Endothelial cell of umbilical vein (primary cell): ENCODE data around the gene AMER3. TPM values are rescaled to one million over a fixed set of nuclear protein-coding genes. Genes with fewer than 3 reads are reported as not detected.

ENCODE experiments used
- BruUV-seq: library from RNA; stranded (reverse); fragments of 400-500 nt; replicated peaks from 2 replicates; lab custom pipeline; 2021; lab: Mats Ljungman, UMichigan
- CTCF ChIA-PET: fragments of 300-600, 350-600 bp; sonication (Branson Sonifier 250); formaldehyde crosslinking; loops from one replicate; lab custom pipeline; 2021; ENCODE audit warnings: antibody characterized with exemption, inconsistent platforms; lab: Charles Lee
- POLR2A ChIA-PET: fragments of 300-600, 350-600 bp; sonication (Branson Sonifier 250); formaldehyde crosslinking; loops from one replicate; lab custom pipeline; 2021; ENCODE audit warnings: antibody characterized with exemption, inconsistent platforms; lab: Charles Lee
- DNase-seq: peaks from one replicate; pipeline ENCODE4 v3.0.0-alpha.2; 2011; ENCODE audit warnings: low read depth, low spot score
- FAIRE-seq: peaks from 2 replicates; lab custom pipeline; 2011; peaks lifted over from hg19 to GRCh38; lab: Jason Lieb, UNC
- H2AFZ ChIP-seq: 2 replicates; pipeline ENCODE4 v1.6.0; 2012; ENCODE audit warnings: low read depth, low read length, control low read depth, inconsistent platforms
- H3K27ac ChIP-seq: 2 replicates; pipeline ENCODE4 v1.5.1; 2011; ENCODE audit warnings: low read depth, mild to moderate bottlenecking, control low read depth, low read length, moderate library complexity; ENCODE audit not compliant: insufficient read depth
- H3K27me3 ChIP-seq, 2 experiments: 2 replicates each; pipeline versions ENCODE4 v1.6.0 to v1.6.1; 2011; ENCODE audit warnings: low read length in 2 of 2, mixed read lengths in 1 of 2; ENCODE audit not compliant: control insufficient read depth in 2 of 2, insufficient read depth in 2 of 2
- H3K36me3 ChIP-seq, 2 experiments: 2 replicates in 1 of 2; 3 replicates in 1 of 2; pipeline ENCODE4 v1.5.1; 2011; ENCODE audit warnings: low read length in 2 of 2, mild to moderate bottlenecking in 1 of 2, moderate library complexity in 1 of 2; ENCODE audit not compliant: control insufficient read depth in 2 of 2, insufficient read depth in 2 of 2; ENCODE audit errors: extremely low read depth in 1 of 2
- H3K4me1 ChIP-seq: 3 replicates; pipeline ENCODE4 v1.5.1; 2011; ENCODE audit warnings: mild to moderate bottlenecking, low read length; ENCODE audit not compliant: control insufficient read depth, insufficient read depth; ENCODE audit errors: extremely low read depth
- H3K4me2 ChIP-seq: 2 replicates; pipeline ENCODE4 v1.6.1; 2011; ENCODE audit warnings: low read length, control low read depth, mixed read lengths; ENCODE audit not compliant: insufficient read depth
- H3K4me3 ChIP-seq, 3 experiments: fragments of 200-600 bp in 1 of 3; sonication (generic), shearing (Covaris generic) in 1 of 3; replicated peaks in 1 of 3; 2 replicates each; pipeline ENCODE4 v1.5.1; 2011 to 2016; ENCODE audit warnings: control low read depth in 3 of 3, low read length in 3 of 3, mild to moderate bottlenecking in 2 of 3, inconsistent platforms in 1 of 3, low read depth in 1 of 3, moderate library complexity in 1 of 3; ENCODE audit not compliant: insufficient read depth in 1 of 3
- H3K79me2 ChIP-seq: 2 replicates; pipeline ENCODE4 v1.6.0; 2012; ENCODE audit warnings: low read length, inconsistent platforms; ENCODE audit not compliant: control insufficient read depth, insufficient read depth
- H3K9ac ChIP-seq: replicated peaks from 2 replicates; pipeline ENCODE3; 2011; ENCODE audit warnings: low read length, control low read depth; ENCODE audit not compliant: insufficient read depth; ENCODE audit errors: extremely low read depth
- H3K9me1 ChIP-seq: replicated peaks from 3 replicates; pipeline ENCODE4 v1.6.0; 2011; ENCODE audit warnings: mild to moderate bottlenecking, low read length; ENCODE audit not compliant: control insufficient read depth, insufficient read depth; ENCODE audit errors: extremely low read depth
- H3K9me3 ChIP-seq: replicated peaks from 2 replicates; pipeline ENCODE4 v1.5.1; 2012; ENCODE audit warnings: low read length, inconsistent platforms; ENCODE audit not compliant: control insufficient read depth, insufficient read depth
- H4K20me1 ChIP-seq: replicated peaks from 2 replicates; pipeline ENCODE3; 2011; ENCODE audit warnings: mild to moderate bottlenecking, low read length; ENCODE audit not compliant: control insufficient read depth, insufficient read depth; ENCODE audit errors: extremely low read depth
- CTCF ChIP-seq, 2 donors: IDR thresholded peaks; 1 replicate in 1 of 2; 2 replicates in 1 of 2; pipeline ENCODE4 v1.5.1; 2011; ENCODE audit warnings: low read length in 2 of 2, mild to moderate bottlenecking in 2 of 2, moderate library complexity in 2 of 2, control low read depth in 1 of 2, inconsistent platforms in 1 of 2, low read depth in 1 of 2; ENCODE audit not compliant: insufficient read depth in 1 of 2; ENCODE audit errors: extremely low read depth in 1 of 2
- EZH2 ChIP-seq: IDR thresholded peaks from 2 replicates; pipeline ENCODE4 v1.6.1; 2012; ENCODE audit warnings: borderline replicate concordance, low read depth, mild to moderate bottlenecking, moderate library complexity, low read length, inconsistent platforms; ENCODE audit not compliant: severe bottlenecking
- FOS ChIP-seq: IDR thresholded peaks from 2 replicates; pipeline ENCODE4 v1.6.1; 2011; ENCODE audit warnings: mild to moderate bottlenecking, low read length, moderate library complexity, borderline replicate concordance; ENCODE audit not compliant: insufficient read depth
- GATA2 ChIP-seq: IDR thresholded peaks from 2 replicates; pipeline ENCODE4 v1.7.0; 2011; ENCODE audit warnings: low read depth, mild to moderate bottlenecking, moderate library complexity, mixed read lengths, low read length; ENCODE audit not compliant: insufficient read length, insufficient read depth
- JUN ChIP-seq: IDR thresholded peaks from 2 replicates; pipeline ENCODE4 v1.6.1; 2011; ENCODE audit warnings: borderline replicate concordance, low read depth; ENCODE audit not compliant: insufficient read length, insufficient read depth
- MAX ChIP-seq: IDR thresholded peaks from 2 replicates; pipeline ENCODE4 v1.6.1; 2011; ENCODE audit not compliant: insufficient read depth, insufficient read length
- MYC ChIP-seq: IDR thresholded peaks from one replicate; pipeline ENCODE4 v1.6.1; 2011; ENCODE audit warnings: mild to moderate bottlenecking, low read depth, low read length
- POLR2A ChIP-seq: IDR thresholded peaks from 2 replicates; pipeline ENCODE4 v1.6.1; 2012; ENCODE audit warnings: low read depth, mild to moderate bottlenecking, control low read depth, low read length
- POLR2AphosphoS5 ChIP-seq: IDR thresholded peaks from 2 replicates; pipeline ENCODE4 v1.6.1; 2012; ENCODE audit warnings: low read depth, mild to moderate bottlenecking, control low read depth, low read length, moderate library complexity; ENCODE audit not compliant: insufficient read depth
- dilution Hi-C: fragments of 300-500 bp; cut with MboI; formaldehyde crosslinking; loops from one replicate; pipeline ENCODE4 v1.15.0; 2019; ENCODE audit warnings: low sequenced_read_pairs; ENCODE audit not compliant: extremely low pct_ligation_motif_present
- intact Hi-C: fragments of 100-400 bp; cut with micrococcal nuclease; formaldehyde crosslinking; loops from one replicate; pipeline ENCODE4 v1.10.0; 2022
- polyA plus RNA-seq, 4 experiments: library from polyadenylated mRNA; depleted of rRNA in 3 of 4; stranded (reverse) in 3 of 4; unstranded in 1 of 4; fragments of >200 nt; gene quantifications; 2 replicates each; pipeline versions ENCODE4 v1.2.1 to v1.2.3, GENCODE V29; 2011 to 2012; ENCODE audit warnings: missing spikeins in 1 of 4
- total RNA-seq: library from RNA; stranded (reverse); gene quantifications from 2 replicates; pipeline ENCODE4 v1.2.3, GENCODE V29; 2021

The AMER3 gene
- total and polyA plus RNA-seq, 2 donors (not counting 3 experiments of a cell fraction or from before 2014, with no cell fraction given): not detected

GRCh38 chr2:130756874-130757668 lies 1.7 kb downstream of the AMER3 start:
- Histone ChIP-seq H3K4me3 (no peak overlapping the region), H3K9me3 (no peaks in the 10 kb centered on the region), H3K4me1 (no peaks in the 10 kb centered on the region), H4K20me1 (no peaks in the 10 kb centered on the region), H3K36me3 (no peaks in the 10 kb centered on the region), H2AFZ (no peak overlapping the region), H3K4me2 (no peak overlapping the region), H3K27me3 (peaks cover 4% of the 10 kb centered on the region in 2 experiments), H3K9me1 (no peaks in the 10 kb centered on the region), H3K79me2 (no peaks in the 10 kb centered on the region), H3K9ac (no peak overlapping the region), H3K27ac (no peak overlapping the region)
- no peak for TF ChIP-seq EZH2
- no peak for TF ChIP-seq FOS
- no peak for TF ChIP-seq GATA2
- no peak for TF ChIP-seq MYC
- TF ChIP-seq MAX: no peak
- TF ChIP-seq POLR2AphosphoS5: no peak
- no peak for TF ChIP-seq CTCF (IDR thresholded peaks at IDR 0.05; ENCODE audit: extremely low read depth in 1 of 2, insufficient read depth in 1 of 2, low read depth in 1 of 2, low read length in 2 of 2)
- no peak for TF ChIP-seq JUN
- TF ChIP-seq POLR2A: no peak
- DNase-seq (no peak), FAIRE-seq (no peak)
- no TSS peak for BruUV-seq
- ChIA-PET POLR2A (no interaction called here), CTCF (interaction anchor here (1.2 kb wide), 1 partner anchor 40 kb away, joined by 4 read pairs; no protein-coding TSS in a partner anchor)
- dilution Hi-C loops (no loop called here), intact Hi-C loops (no loop called here)
